GM23338 (cell line): ENCODE data around the gene RAPGEFL1. TPM values are rescaled to one million over a fixed set of nuclear protein-coding genes. Genes with fewer than 3 reads are reported as not detected.
A peak's percentile ranks its signal among the peaks of the same experiment; 100 is the strongest.

Experiments
- ATAC-seq: fragments of 200-7000 bp; cut with Tn5 transposase; 3 replicates; pipeline ENCODE4 v1.9.1; 2020
- DNase-seq: peaks from one replicate; pipeline ENCODE4 v3.0.0-alpha.2; 2015; ENCODE audit warnings: low spot score
- H2AFZ ChIP-seq: fragments of 200-600 bp; sonication (generic); 2 replicates; pipeline ENCODE4 v1.8.0; 2016; ENCODE audit warnings: antibody characterized with exemption, mild to moderate bottlenecking, moderate library complexity
- H3F3A ChIP-seq: fragments of 200-600 bp; sonication (generic); replicated peaks from 2 replicates; pipeline ENCODE4 v1.8.0; 2017; ENCODE audit warnings: antibody characterized with exemption, mixed run types, low read depth
- H3K27ac ChIP-seq: fragments of 200-600 bp; sonication (generic); 2 replicates; pipeline ENCODE4 v1.6.1; 2016; ENCODE audit warnings: low read depth
- H3K27me3 ChIP-seq: fragments of 200-600 bp; sonication (generic); 2 replicates; pipeline ENCODE4 v1.8.0; 2016; ENCODE audit warnings: mild to moderate bottlenecking, mixed run types, moderate library complexity; ENCODE audit not compliant: insufficient read depth
- H3K36me3 ChIP-seq: fragments of 200-600 bp; sonication (generic); 2 replicates; pipeline ENCODE4 v1.8.0; 2016; ENCODE audit warnings: mild to moderate bottlenecking; ENCODE audit not compliant: insufficient read depth
- H3K4me1 ChIP-seq: fragments of 200-600 bp; sonication (generic); 2 replicates; pipeline ENCODE4 v1.8.0; 2016; ENCODE audit warnings: mild to moderate bottlenecking, moderate library complexity; ENCODE audit not compliant: insufficient read depth
- H3K4me2 ChIP-seq: fragments of 200-600 bp; sonication (generic); 2 replicates; pipeline ENCODE4 v1.7.1; 2017; ENCODE audit warnings: mixed run types
- H3K4me3 ChIP-seq: fragments of 200-600 bp; sonication (generic); 2 replicates; pipeline ENCODE4 v1.6.1; 2016; ENCODE audit warnings: mixed run types
- H3K79me2 ChIP-seq: fragments of 200-600 bp; sonication (generic); replicated peaks from 2 replicates; pipeline ENCODE4 v1.8.0; 2017; ENCODE audit warnings: mild to moderate bottlenecking; ENCODE audit not compliant: insufficient read depth
- H3K9me2 ChIP-seq: fragments of 200-600 bp; sonication (generic); 2 replicates; pipeline ENCODE4 v1.8.0; 2017; ENCODE audit not compliant: insufficient read depth
- H4K20me1 ChIP-seq: fragments of 200-600 bp; sonication (generic); replicated peaks from 2 replicates; pipeline ENCODE4 v1.8.0; 2017; ENCODE audit warnings: mild to moderate bottlenecking; ENCODE audit not compliant: insufficient read depth
- H3K27ac Mint-ChIP-seq: 2 replicates; pipeline ENCODE4 v1.8.0; 2020; ENCODE audit warnings: inconsistent platforms, mild to moderate bottlenecking, moderate library complexity, mixed read lengths
- H3K27me3 Mint-ChIP-seq: 3 replicates; pipeline ENCODE4 v1.8.0; 2022; ENCODE audit warnings: low read depth, mild to moderate bottlenecking, moderate library complexity, mixed read lengths, inconsistent platforms; ENCODE audit not compliant: insufficient read depth, poor library complexity
- H3K36me3 Mint-ChIP-seq: 3 replicates; pipeline ENCODE4 v1.8.0; 2021; ENCODE audit warnings: low read depth, mild to moderate bottlenecking, inconsistent platforms, moderate library complexity, mixed read lengths
- H3K4me1 Mint-ChIP-seq: 3 replicates; pipeline ENCODE4 v1.8.0; 2020; ENCODE audit warnings: mild to moderate bottlenecking, inconsistent platforms, mixed read lengths
- H3K4me3 Mint-ChIP-seq: 3 replicates; pipeline ENCODE4 v1.8.0; 2021; ENCODE audit warnings: moderate library complexity, mild to moderate bottlenecking, inconsistent platforms, mixed read lengths
- H3K9me3 Mint-ChIP-seq: 3 replicates; pipeline ENCODE4 v1.8.0; 2020; ENCODE audit warnings: moderate library complexity, mild to moderate bottlenecking, inconsistent platforms, mixed read lengths
- CREB1 ChIP-seq: fragments of 250-450 bp; sonication (Bioruptor Pico); IDR thresholded peaks from 2 replicates; pipeline ENCODE4 v1.5.0; 2020; ENCODE audit warnings: low read depth, mild to moderate bottlenecking, moderate library complexity
- CTCF ChIP-seq, 2 experiments: fragments of 200-600 bp in 1 of 2; sonication (generic) in 1 of 2; conservative IDR thresholded peaks; 2 replicates each; pipeline versions ENCODE4 v1.5.1 to v1.6.1; 2016 to 2017; ENCODE audit warnings: antibody characterized with exemption in 2 of 2, low read depth in 2 of 2, mild to moderate bottlenecking in 2 of 2, moderate library complexity in 1 of 2
- ETS1 ChIP-seq: IDR thresholded peaks from 2 replicates; pipeline ENCODE4 v1.6.1; 2016; ENCODE audit warnings: antibody characterized with exemption
- EZH2 ChIP-seq: fragments of 200-600 bp; sonication (generic); IDR thresholded peaks from one replicate; pipeline ENCODE4 v1.8.0; 2017; ENCODE audit warnings: antibody characterized with exemption, mild to moderate bottlenecking, low read depth; ENCODE audit not compliant: unreplicated experiment
- JUNB ChIP-seq: IDR thresholded peaks from one replicate; pipeline ENCODE4 v1.6.1; 2016; ENCODE audit warnings: antibody characterized with exemption; ENCODE audit not compliant: unreplicated experiment
- NANOG ChIP-seq: IDR thresholded peaks from 2 replicates; pipeline ENCODE4 v1.6.1; 2016; ENCODE audit warnings: antibody characterized with exemption, borderline replicate concordance
- POLR2AphosphoS5 ChIP-seq: IDR thresholded peaks from 2 replicates; pipeline ENCODE4 v1.6.1; 2016; ENCODE audit warnings: antibody characterized with exemption, low read depth
- ZNF114 ChIP-seq: fragments of 250-450 bp; sonication (Bioruptor Pico); IDR thresholded peaks from 2 replicates; pipeline ENCODE4 v1.5.0; 2020; ENCODE audit warnings: mild to moderate bottlenecking, moderate library complexity
- ZNF331 ChIP-seq: fragments of 250-450 bp; sonication (Bioruptor Pico); IDR thresholded peaks from 2 replicates; pipeline ENCODE4 v1.5.0; 2020; ENCODE audit warnings: low read depth, mild to moderate bottlenecking, moderate library complexity
- polyA plus RNA-seq: library from polyadenylated mRNA; unstranded; fragments of >200 nt; fragmentation: Nextera tagmentation; extraction: Ambion mirVana; gene quantifications from 2 replicates; pipeline ENCODE4 v1.2.1, GENCODE V29; 2016
- total RNA-seq: library from RNA; depleted of rRNA; stranded (reverse); fragments of >200 nt; shearing (Covaris generic); gene quantifications from 2 replicates; pipeline ENCODE4 v1.2.3, GENCODE V29; 2014
- TF ChIP-seq, protein P1 (sequence below): IDR thresholded peaks from one replicate; pipeline ENCODE4 v1.6.1; 2018; ENCODE audit warnings: antibody characterized with exemption; ENCODE audit not compliant: unreplicated experiment

Gene RAPGEFL1
- total and polyA plus RNA-seq, 2 experiments from 2014 or later: 6.7 to 14.0 TPM

- H3K9me3 Mint-ChIP-seq: no peaks in the 10 kb centered on the region
- ATAC-seq: peak; percentile 87
- Histone ChIP-seq H3K79me2 (no peaks in the 10 kb centered on the region), H3F3A (peaks cover 24% of the 10 kb centered on the region), H3K27me3 (no peaks in the 10 kb centered on the region), H3K27ac (peak overlapping the region; percentile 90), H2AFZ (no peak overlapping the region), H3K9me2 (no peaks in the 10 kb centered on the region), H3K4me2 (no peak overlapping the region), H3K36me3 (peaks cover 44% of the 10 kb centered on the region), H4K20me1 (no peaks in the 10 kb centered on the region; the same call in 1 of the 2 replicates), H3K4me1 (no peaks in the 10 kb centered on the region; the same call in 1 of the 2 replicates), H3K4me3 (no peak overlapping the region)
- H3K4me3 Mint-ChIP-seq: no peak overlapping the region
- H3K27ac Mint-ChIP-seq: peak overlapping the region; percentile 92
- H3K27me3 Mint-ChIP-seq: peaks cover 9% of the 10 kb centered on the region
- peak; percentile 92 for DNase-seq
- peak; percentile 77 to 79 for TF ChIP-seq CTCF (conservative IDR thresholded peaks at IDR 0.05; ENCODE audit: low read depth in 2 of 2)
- no peak for TF ChIP-seq ZNF114
- H3K4me1 Mint-ChIP-seq: peaks cover 6% of the 10 kb centered on the region
- peaks cover 93% of the 10 kb centered on the region for H3K36me3 Mint-ChIP-seq
Observed at GRCh38 chr17:40168262-40168832, 8.9 kb upstream of the RAPGEFL1 start.

DNA sequence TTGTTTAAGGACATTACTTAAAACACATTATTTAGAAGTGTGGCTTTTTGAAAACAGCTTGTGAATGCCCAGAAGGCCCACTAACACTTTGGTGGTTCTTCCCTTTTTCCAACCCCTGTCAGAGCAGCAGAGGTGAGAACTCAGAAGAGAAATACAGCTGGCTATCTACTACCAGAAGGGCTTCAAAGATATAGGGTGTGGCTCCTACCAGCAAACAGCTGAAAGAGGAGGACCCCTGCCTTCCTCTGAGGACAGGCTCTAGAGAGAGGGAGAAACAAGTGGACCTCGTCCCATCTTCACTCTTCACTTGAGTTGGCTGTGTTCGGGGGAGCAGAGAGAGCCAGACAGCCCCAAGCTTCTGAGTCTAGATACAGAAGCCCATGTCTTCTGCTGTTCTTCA, 6.9 kb upstream of the RAPGEFL1 start:
- Mint-ChIP-seq H3K36me3 (peaks cover 87% of the 10 kb centered on the region), H3K4me3 (no peak overlapping the region), H3K27ac (no peak overlapping the region), H3K27me3 (peaks cover 11% of the 10 kb centered on the region), H3K4me1 (peaks cover 6% of the 10 kb centered on the region), H3K9me3 (no peaks in the 10 kb centered on the region)
- Histone ChIP-seq H3K4me3 (no peak overlapping the region), H3K27me3 (no peaks in the 10 kb centered on the region), H3F3A (peaks cover 19% of the 10 kb centered on the region), H3K4me1 (no peaks in the 10 kb centered on the region; the same call in 1 of the 2 replicates), H3K27ac (no peak overlapping the region), H3K79me2 (no peaks in the 10 kb centered on the region), H2AFZ (no peak overlapping the region), H3K4me2 (no peak overlapping the region), H4K20me1 (peaks cover 6% of the 10 kb centered on the region; the same call in 1 of the 2 replicates), H3K9me2 (no peaks in the 10 kb centered on the region), H3K36me3 (peaks cover 33% of the 10 kb centered on the region)
- ATAC-seq: no peak
- DNase-seq: no peak
- no peak for TF ChIP-seq JUNB
- TF ChIP-seq ZNF114: no peak
- TF ChIP-seq NANOG: no peak
- no peak for TF ChIP-seq CTCF (conservative IDR thresholded peaks at IDR 0.05; ENCODE audit: low read depth in 2 of 2)
- no peak for TF ChIP-seq ZNF331 (CRISPR knock-in tag)
- TF ChIP-seq ETS1: no peak
- TF ChIP-seq, protein P1, sequence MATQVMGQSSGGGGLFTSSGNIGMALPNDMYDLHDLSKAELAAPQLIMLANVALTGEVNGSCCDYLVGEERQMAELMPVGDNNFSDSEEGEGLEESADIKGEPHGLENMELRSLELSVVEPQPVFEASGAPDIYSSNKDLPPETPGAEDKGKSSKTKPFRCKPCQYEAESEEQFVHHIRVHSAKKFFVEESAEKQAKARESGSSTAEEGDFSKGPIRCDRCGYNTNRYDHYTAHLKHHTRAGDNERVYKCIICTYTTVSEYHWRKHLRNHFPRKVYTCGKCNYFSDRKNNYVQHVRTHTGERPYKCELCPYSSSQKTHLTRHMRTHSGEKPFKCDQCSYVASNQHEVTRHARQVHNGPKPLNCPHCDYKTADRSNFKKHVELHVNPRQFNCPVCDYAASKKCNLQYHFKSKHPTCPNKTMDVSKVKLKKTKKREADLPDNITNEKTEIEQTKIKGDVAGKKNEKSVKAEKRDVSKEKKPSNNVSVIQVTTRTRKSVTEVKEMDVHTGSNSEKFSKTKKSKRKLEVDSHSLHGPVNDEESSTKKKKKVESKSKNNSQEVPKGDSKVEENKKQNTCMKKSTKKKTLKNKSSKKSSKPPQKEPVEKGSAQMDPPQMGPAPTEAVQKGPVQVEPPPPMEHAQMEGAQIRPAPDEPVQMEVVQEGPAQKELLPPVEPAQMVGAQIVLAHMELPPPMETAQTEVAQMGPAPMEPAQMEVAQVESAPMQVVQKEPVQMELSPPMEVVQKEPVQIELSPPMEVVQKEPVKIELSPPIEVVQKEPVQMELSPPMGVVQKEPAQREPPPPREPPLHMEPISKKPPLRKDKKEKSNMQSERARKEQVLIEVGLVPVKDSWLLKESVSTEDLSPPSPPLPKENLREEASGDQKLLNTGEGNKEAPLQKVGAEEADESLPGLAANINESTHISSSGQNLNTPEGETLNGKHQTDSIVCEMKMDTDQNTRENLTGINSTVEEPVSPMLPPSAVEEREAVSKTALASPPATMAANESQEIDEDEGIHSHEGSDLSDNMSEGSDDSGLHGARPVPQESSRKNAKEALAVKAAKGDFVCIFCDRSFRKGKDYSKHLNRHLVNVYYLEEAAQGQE: no peak
- no peak for TF ChIP-seq CREB1 (CRISPR knock-in tag)
- TF ChIP-seq POLR2AphosphoS5: no peak
- TF ChIP-seq EZH2: no peak
